ENCODE results near the gene FLII. TPM values are rescaled to one million over a fixed set of nuclear protein-coding genes. Genes with fewer than 3 reads are reported as not detected.
"Not testable (repeated sequence)": the region's sequence is repeated elsewhere in the genome, so short reads cannot be mapped to it uniquely, and the experiment has no call there.

The FLII gene
- total RNA-seq, 1 experiment from 2014 or later = 321 TPM

DNA sequence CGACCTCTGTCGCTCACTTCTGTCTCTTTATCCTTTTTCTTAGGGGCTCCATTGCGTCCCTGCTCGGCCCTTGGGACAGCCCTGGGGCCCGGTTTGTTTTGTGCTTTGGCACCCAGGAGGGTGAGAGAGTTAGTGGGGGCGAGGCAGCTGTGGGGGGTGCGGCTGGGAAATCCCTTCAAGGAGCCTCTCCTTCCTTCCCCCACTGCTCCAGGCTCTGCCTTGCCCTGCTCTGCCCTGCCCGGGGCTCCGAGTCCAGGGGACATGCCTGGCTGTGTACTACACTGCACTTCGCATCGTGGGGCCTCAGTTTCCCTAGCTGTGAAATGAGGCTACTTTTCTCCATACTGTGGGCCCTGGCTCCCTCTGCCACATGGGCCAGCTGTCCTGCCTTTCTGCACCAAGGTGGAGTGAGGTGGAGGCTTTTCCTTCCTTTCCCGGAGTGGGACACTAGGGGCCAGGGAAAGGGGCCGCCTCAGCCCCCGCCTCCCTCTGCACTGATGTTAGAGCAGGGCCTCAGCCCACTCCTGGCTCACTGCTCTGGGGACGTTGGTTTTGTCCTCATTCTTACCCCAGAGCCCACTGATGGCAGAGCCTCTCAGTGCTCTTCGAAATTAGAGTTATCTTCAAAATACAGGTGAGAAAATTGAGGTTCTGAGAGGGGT is 32.1 kb downstream of the FLII start:
- in situ Hi-C loops (cut with HindIII; ENCODE audit: low sequenced_read_pairs) = no loop called here
- DNase-seq (ENCODE audit: low spot score) = no peak

DNA sequence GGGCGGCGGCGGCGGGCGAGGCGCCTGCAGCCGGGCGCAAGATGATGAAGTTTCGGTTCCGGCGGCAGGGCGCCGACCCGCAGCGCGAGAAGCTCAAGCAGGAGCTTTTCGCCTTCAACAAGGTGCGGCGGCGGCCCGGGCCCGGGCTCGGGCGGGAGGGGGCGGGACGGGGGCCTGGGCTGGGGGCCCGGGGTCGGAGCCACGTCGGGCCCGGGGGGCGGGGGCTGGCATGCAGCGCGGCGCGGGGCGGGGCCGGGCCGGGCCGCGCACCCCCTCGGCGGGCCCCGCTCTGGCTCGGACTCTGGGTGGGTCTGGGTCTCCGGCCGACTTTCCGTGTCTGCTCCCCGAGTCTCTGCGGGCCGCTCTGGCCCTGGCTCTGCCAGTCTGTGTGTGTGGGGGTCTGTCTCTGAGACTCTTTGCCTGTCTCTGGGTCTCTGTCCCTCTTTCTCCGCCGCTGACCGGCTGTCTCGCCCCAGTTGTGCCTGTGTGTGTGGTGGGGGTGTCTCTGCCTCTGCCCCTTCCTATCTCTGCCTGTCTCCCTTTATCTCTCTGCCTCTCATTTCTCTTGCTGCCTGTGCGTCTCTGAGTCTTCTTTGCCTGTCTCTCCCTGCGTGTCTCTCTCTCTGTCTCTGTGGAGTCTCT is 32.8 kb downstream of the FLII start:
- in situ Hi-C loops (cut with HindIII; ENCODE audit: low sequenced_read_pairs) = no loop called here

DNA sequence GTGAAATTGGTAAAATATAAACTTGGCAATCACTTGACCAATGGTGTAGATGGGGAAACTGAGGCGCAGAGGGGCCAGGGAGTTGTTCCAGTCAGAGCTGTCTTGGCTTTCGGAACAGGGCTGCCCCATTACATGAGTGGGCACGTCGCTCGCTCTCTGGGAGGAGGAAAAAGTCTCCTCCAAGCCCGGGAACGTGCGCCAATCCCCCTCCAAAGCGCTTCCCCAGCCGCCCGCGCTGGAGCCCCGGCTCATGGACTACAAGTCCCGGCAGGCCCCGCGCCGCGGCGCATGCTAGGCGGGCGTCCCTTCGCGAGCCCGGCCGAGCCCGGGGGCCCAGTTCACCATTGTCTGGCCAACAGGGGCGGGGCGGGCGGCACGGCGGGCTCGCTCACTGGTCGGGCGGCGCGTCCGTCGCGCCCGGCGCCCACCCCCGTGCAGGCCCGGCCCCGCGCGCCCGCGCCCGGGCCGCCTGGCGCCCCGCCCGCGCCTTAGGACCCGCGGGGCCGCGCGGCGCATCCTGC is 33.4 kb downstream of the FLII start, which contains the start of gene LLGL1:
Gene LLGL1, plus strand, starts transcription at position 515 of the 521 bp plus-strand sequence. CDS start 48 bp downstream, outside the sequence.
- peak; percentile 94 for DNase-seq (ENCODE audit: low spot score)
- in situ Hi-C loops (cut with HindIII; ENCODE audit: low sequenced_read_pairs) = no loop called here

More for the DNA sequence above, 32.8 kb downstream of the FLII start:
- no peak for DNase-seq (ENCODE audit: low spot score)

DNA sequence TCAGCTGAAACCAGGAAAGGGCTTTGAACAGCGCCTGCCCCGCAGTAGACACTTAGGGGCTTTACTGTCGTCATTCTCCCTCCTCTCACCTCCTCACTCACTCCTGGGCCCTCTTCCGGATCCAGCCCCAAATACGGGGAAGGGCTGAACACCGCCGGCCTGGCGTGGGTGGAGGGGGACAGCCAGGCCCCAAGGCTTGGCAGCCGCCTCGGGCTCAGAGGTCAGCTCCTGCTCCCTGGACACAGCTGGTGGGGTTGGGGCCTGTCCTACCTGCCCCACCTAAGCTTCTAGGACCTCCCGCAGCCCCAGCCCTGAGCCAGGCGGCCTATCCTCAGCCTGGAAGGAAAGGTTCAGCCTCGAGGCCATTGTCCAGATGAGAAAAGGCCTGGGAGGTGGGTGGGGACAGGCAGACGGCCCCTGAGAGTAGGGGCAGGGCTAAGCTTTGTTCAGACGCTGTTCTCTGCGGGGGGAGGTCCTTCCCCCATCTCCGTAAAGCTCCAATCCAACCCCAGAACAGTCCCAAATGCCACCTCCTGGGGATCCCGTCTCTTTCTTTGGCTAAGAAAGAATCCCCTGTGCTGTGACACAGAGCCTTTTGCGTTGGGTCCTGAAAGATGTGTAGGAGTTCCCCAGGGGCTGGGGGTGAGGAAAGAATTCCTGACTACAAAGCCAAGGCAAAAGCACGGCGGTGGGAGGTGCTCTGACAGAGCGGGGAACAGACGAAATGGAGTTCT is 34.0 kb downstream of the FLII start:
- in situ Hi-C loops (cut with HindIII; ENCODE audit: low sequenced_read_pairs) = no loop called here
- DNase-seq (ENCODE audit: low spot score) = peak; percentile 35

DNA sequence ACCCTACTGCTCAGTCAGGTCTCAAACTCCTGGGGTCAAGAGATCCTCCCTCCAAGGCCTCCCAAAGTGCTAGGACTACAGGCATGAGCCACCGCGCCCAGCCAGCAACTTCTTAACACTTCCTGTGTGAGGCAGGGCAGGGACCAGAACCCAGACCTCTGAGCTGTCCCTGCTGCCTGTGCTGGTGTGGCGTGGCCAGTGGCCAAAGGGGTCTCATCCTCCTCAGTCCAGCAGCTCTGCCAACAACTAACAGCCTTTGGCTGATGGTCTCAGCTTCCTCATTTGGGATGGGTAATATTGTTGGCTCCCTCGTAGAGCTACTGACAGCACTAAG is 34.5 kb downstream of the FLII start:
- in situ Hi-C loops (cut with HindIII; ENCODE audit: low sequenced_read_pairs) = no loop called here

DNA sequence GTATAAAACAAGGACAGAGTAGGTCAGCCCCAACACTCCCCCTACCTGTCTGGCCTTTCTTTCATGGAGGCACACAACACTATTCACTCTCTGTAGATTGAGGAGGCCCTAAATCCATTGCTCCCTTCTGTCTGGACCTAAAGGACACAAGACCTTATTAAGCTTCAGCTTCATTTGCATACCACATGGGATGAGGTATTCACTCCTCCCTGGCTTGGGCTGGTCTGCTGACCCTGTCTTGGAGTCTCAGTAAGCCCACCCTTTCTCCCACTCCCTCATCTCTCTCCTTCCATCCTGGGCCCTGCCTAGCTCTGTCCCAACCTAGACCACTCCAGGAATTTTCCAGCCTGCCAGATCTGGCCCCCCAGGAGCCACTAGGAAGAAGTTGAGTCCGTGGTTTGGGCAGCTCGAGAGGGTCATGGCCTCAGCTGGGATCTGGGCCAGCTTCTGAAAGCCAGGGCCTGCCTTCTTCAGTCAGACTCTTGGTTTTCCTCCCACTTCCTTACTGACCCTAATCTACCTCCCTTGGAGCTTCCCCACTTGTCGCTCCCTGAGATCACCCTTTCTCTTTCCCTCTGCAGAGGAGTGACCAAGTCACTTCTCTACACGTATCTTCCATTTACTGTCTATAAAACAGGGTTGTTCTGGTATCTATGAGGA is 39.7 kb downstream of the FLII start:
- in situ Hi-C loops (cut with HindIII; ENCODE audit: low sequenced_read_pairs) = no loop called here

More for the DNA sequence above, 34.5 kb downstream of the FLII start:
- DNase-seq (ENCODE audit: low spot score) = no peak

DNA sequence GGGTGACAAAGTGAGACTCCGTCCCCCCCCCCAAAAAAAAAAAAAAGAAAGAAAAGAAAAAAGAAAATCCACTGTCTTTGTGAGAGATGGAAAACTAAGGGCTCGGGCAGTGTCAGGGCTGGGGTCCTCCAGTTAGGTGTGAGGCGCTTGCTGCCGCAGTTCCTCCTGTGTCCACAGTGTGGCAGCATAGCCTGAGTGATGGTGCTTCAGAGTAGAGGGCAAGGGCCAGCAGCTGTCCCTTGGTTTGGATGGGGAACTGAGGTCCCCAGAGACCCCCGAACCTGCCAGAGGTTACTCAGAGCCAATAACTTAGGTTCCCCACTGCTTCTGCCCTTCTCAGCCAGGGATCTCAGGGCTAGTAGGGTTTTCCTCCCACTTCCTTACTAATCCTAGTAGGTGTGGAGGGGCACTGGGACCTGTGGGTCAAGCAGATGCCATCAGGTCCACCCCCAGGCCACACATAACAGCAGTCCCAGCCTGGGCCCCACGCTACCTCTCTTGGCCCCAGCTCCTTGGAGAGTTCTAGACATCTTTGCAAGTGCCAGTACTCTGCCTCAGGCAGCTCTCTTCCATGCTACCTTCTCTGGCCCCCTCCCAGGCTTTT is 41.0 kb downstream of the FLII start:
- in situ Hi-C loops (cut with HindIII; ENCODE audit: low sequenced_read_pairs) = no loop called here
- DNase-seq (ENCODE audit: low spot score) = peak; percentile 68

More for the DNA sequence above, 39.7 kb downstream of the FLII start:
- no peak for DNase-seq (ENCODE audit: low spot score)

DNA sequence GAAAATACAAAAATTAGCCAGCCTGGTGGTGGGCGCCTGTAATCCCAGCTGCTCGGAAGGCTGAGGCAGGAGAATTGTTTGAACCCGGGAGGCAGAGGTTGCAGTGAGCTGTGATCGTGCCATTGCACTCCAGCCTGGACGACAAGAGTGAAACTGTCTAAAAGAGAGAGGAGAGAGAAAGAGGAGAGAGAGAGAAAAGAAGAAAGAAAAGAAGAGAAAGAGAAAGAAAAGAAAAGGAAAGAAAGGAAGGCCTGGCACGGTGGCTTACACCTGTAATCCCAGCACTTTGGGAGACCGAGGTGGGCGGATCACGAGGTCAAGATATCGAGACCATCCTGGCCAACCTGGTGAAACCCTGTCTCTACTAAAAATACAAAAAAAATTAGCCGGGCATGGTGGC is 41.6 kb downstream of the FLII start:
- DNase-seq (ENCODE audit: low spot score); in situ Hi-C loops (cut with HindIII; ENCODE audit: low sequenced_read_pairs): not testable (repeated sequence)

DNA sequence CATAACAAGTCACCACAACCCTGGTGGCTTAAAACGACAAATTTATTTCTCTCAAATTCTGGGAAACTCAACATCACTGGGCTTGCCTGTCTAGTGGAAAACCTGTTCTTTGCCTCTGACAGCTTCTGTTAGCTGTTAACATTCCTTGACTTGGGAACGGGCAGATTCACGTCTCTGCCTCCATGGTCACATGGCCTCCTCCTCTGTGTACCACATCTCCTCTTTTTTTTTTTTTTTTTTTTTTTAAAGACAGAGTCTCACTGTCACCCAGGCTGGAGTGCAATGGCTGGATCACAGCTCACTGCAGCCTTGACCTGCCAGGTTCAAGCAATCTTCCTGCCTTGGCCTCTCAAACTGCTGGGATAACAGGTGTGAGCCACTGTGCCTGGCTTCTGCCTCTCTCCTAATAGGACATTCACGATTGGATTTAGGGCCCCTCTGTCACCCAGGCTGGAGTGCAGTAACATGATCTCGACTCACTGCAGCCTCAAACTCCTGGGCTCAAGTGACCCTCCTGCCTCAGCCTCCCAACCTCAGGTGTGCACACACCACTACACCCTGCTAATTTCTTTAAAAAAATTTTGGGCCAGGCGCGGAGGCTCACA is 44.8 kb downstream of the FLII start:
- DNase-seq (ENCODE audit: low spot score) = no peak

DNA sequence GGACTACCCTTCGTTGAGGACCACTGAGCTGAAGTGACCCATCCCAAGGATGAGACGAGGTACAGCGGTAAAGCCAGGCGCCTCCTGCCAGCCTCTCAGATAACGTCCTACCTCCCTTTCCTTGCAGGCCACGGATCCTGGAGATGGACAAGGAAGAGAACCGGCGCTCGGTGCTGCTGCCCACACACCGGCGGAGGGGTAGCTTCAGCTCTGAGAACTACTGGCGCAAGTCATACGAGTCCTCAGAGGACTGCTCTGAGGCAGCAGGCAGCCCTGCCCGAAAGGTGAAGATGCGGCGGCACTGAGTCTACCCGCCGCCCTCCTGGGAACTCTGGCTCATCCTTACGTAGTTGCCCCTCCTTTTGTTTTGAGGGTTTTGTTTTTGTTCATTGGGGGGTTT is 50.4 kb downstream of the FLII start:
- in situ Hi-C loops (cut with HindIII; ENCODE audit: low sequenced_read_pairs) = no loop called here
- DNase-seq (ENCODE audit: low spot score) = no peak

More for the DNA sequence above, 44.8 kb downstream of the FLII start:
- in situ Hi-C loops (cut with HindIII; ENCODE audit: low sequenced_read_pairs) = no loop called here

DNA sequence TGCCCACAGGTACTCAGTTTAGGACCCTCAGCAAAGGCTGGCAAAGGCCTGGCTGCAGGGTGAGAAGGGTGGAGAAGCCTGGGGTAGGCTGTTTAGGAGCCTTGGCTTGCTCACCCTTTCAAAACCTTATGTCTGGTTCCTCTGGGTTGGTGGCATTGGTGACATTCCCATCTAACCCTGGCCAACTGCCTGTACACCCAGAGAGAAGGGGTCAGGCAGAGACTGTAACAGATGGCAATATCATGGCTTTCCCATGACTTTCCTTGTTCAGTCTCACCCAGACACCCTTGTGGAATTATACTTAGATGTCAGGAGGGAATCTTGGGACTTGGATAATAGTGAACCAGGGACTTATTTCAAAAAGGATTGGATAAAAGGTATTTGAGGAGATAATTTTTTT is 51.6 kb downstream of the FLII start:
- in situ Hi-C loops (cut with HindIII; ENCODE audit: low sequenced_read_pairs) = no loop called here
- peak; percentile 62 for DNase-seq (ENCODE audit: low spot score)

DNA sequence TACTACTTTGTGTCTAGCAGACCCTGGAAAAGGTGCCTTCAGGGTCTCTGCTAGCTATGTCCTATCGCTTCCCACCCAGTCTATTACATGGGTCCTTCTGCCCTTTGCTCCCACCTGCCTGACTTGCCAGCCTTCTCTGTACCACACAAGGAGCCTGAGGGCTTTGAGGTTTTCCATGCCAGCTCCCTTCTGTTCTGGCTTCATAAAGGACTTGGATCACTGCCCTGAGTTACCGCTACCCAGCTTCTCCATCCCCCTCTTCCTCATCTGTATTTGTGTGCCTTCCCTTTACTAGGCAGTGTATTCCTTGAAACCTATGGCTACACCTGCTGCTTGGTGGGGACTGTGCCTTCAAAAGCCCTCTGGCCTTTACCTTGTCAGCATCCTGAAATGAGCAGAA is 52.7 kb downstream of the FLII start:
- DNase-seq (ENCODE audit: low spot score) = peak; percentile 60
- in situ Hi-C loops (cut with HindIII; ENCODE audit: low sequenced_read_pairs) = no loop called here

DNA sequence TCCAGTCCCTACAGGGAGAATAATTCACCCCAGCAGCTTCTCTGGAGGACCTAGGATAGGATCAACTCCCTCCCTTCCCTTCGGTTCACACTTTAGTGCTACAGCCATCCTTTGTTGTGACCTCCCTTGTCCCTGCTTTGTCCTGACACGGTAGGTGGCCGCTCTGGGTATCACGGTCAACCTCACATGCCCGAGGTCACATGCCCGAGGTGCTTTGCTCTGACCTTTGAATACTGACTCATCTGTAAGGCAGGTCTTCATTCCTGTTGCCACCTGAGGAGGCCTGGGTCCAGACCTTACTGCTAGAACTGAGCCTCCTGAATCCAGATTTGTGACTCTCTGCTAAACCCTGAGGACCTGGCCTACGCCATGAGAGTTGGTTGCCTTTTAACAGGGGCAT is 55.2 kb downstream of the FLII start:
- in situ Hi-C loops (cut with HindIII; ENCODE audit: low sequenced_read_pairs) = no loop called here

DNA sequence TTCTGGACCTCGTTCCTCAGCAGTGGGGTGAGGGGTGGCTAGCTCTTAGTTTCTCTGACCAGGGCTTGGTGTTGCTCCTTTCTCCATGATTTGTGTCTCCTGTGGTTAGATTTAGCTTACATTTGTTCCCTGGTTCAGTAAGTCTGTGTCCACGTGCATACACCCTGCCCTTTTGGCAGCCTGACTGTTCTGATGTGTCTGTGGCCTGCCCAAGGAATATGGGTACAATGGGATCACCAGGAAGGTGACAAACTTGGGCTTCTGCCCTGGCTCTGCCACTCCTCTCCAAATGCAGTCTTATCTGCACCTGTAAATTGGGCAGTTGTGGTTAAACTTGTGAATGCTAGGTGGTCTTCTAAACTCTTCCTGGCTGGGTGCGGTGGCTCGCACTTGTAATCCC is 57.4 kb downstream of the FLII start:
- DNase-seq (ENCODE audit: low spot score) = no peak
- in situ Hi-C loops (cut with HindIII; ENCODE audit: low sequenced_read_pairs) = no loop called here

More for the DNA sequence above, 55.2 kb downstream of the FLII start:
- no peak for DNase-seq (ENCODE audit: low spot score)

DNA sequence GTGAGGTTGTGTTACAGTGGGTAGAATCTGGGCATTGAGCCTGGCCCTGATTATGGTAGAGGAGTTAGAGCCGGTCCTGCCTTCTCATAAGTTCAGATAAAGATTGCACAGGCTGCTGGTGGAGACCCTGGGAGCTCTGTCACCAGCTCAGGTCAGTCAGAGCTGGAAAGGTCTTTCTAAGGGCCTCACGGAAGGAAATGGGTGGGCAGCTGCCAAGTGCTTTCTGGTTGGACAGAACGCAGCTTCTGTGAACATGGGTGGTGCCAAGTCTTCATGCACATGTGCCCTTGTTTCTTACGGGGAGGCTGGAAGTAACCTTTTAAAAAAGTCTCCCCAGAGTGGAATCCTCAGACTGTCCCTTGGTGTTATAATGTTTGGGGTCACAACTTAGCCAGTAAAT is 60.0 kb downstream of the FLII start:
- DNase-seq (ENCODE audit: low spot score) = no peak
- in situ Hi-C loops (cut with HindIII; ENCODE audit: low sequenced_read_pairs) = no loop called here

DNA sequence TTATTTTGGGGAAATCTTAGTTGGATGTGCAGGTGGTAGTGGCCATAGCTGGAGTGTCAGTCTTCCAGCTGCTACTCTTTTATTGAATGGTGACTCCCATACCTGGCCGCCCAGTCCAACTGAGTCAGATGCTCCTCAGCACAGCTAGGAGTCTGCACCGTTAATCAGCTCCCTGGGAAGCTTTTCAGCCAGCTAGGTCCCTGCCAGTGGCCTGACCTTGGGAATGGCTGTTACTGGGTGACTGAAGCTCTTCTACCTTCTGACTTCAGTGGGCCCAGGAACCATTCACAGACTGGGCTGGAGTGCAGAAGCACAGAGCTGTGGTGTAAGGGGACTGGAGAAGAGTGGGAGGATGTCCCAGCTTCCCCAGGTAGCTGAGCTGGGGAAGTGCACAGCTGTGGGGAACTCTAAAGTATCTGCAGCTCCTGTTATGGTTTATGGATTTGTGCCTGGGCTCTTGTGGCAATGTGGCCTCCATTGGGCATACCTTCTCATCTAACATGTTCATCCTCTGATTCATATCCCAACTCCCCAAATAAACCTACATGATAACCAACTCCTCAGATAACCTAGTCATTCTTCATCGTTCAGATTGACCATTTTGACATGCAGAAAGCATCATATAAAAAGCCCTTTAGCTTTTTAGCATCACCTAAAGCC is 60.9 kb downstream of the FLII start:
- DNase-seq (ENCODE audit: low spot score) = no peak
- in situ Hi-C loops (cut with HindIII; ENCODE audit: low sequenced_read_pairs) = no loop called here

DNA sequence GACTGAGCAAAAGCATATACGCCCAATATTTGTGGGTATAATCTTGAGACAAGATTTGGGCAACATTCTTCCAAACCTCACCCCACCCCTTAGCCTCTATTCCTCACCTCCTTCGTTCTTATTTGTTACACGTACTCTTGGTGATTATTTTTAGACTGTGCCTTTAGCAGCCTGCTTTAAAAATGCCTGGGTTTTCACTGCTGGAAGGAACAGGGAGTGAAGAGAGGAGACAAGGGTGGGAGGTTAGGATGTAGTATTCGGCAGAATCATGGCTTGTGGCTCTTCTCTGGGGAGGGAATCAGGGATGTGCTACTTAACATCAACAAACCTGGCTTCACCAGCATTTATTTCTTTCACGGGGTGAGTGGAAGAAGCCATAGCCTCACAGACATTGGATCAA is 63.3 kb downstream of the FLII start:
- in situ Hi-C loops (cut with HindIII; ENCODE audit: low sequenced_read_pairs) = no loop called here
- no peak for DNase-seq (ENCODE audit: low spot score)
